Fibroblast of lung (primary cell): Measurements from ENCODE around the gene CCDC183. TPM values are rescaled to one million over a fixed set of nuclear protein-coding genes. Genes with fewer than 3 reads are reported as not detected.
"Not testable (repeated sequence)": the region's sequence is repeated elsewhere in the genome, so short reads cannot be mapped to it uniquely, and the experiment has no call there.

ENCODE experiments used
- DNase-seq, 2 donors: peaks; one replicate each; pipeline versions ENCODE4 v3.0.0 to v3.0.0-alpha.2; 2010; ENCODE audit warnings: low read depth in 2 of 2
- H2AFZ ChIP-seq: 2 replicates; pipeline ENCODE4 v1.5.1; 2012; ENCODE audit warnings: low read length, control low read depth, inconsistent platforms
- H3K27ac ChIP-seq: 2 replicates; pipeline ENCODE4 v1.5.1; 2011; ENCODE audit warnings: low read length, control low read depth; ENCODE audit not compliant: insufficient read depth
- H3K27me3 ChIP-seq: 2 replicates; pipeline ENCODE4 v1.5.1; 2011; ENCODE audit warnings: mild to moderate bottlenecking, low read length; ENCODE audit not compliant: control insufficient read depth, insufficient read depth
- H3K36me3 ChIP-seq: 2 replicates; pipeline ENCODE4 v1.5.1; 2011; ENCODE audit warnings: low read length; ENCODE audit not compliant: control insufficient read depth, insufficient read depth
- H3K4me1 ChIP-seq: 2 replicates; pipeline ENCODE4 v1.5.1; 2011; ENCODE audit warnings: low read length; ENCODE audit not compliant: control insufficient read depth, insufficient read depth; ENCODE audit errors: extremely low read depth
- H3K4me2 ChIP-seq: 2 replicates; pipeline ENCODE4 v1.5.1; 2011; ENCODE audit warnings: low read length, control low read depth; ENCODE audit not compliant: insufficient read depth; ENCODE audit errors: extremely low read depth
- H3K4me3 ChIP-seq, 4 experiments: fragments of 200-600 bp in 1 of 4; sonication (generic) in 1 of 4; replicated peaks in 1 of 4; 2 replicates each; pipeline ENCODE4 v1.5.1; 2011 to 2016; ENCODE audit warnings: low read length in 4 of 4, low read depth in 3 of 4, mild to moderate bottlenecking in 3 of 4, control low read depth in 2 of 4, inconsistent platforms in 1 of 4, mixed read lengths in 1 of 4; ENCODE audit not compliant: insufficient read depth in 1 of 4; ENCODE audit errors: control extremely low read depth in 1 of 4
- H3K79me2 ChIP-seq: 2 replicates; pipeline ENCODE4 v1.5.1; 2012; ENCODE audit warnings: mild to moderate bottlenecking, low read length, inconsistent platforms; ENCODE audit not compliant: control insufficient read depth, insufficient read depth
- H3K9ac ChIP-seq: 2 replicates; pipeline ENCODE4 v1.5.1; 2011; ENCODE audit warnings: mild to moderate bottlenecking, low read length, control low read depth; ENCODE audit not compliant: insufficient read depth
- H3K9me3 ChIP-seq: 2 replicates; pipeline ENCODE4 v1.5.1; 2012; ENCODE audit warnings: low read depth, low read length; ENCODE audit not compliant: control insufficient read depth, insufficient read depth
- H4K20me1 ChIP-seq: 2 replicates; pipeline ENCODE4 v1.5.1; 2011; ENCODE audit warnings: low read length; ENCODE audit not compliant: control insufficient read depth, insufficient read depth; ENCODE audit errors: extremely low read depth
- CTCF ChIP-seq, 2 donors: IDR thresholded peaks in 1 of 2; conservative IDR thresholded peaks in 1 of 2; 1 replicate in 1 of 2; 2 replicates in 1 of 2; pipeline ENCODE4 v1.5.1; 2011 to 2012; ENCODE audit warnings: low read length in 2 of 2, control low read depth in 1 of 2, inconsistent platforms in 1 of 2, low read depth in 1 of 2, mild to moderate bottlenecking in 1 of 2
- polyA plus RNA-seq, 2 donors: library from polyadenylated mRNA; depleted of rRNA in 1 of 2; stranded (reverse) in 1 of 2; unstranded in 1 of 2; fragments of >200 nt; gene quantifications; 2 replicates each; pipeline ENCODE4 v1.2.1, GENCODE V29; 2011 to 2012; ENCODE audit warnings: missing spikeins in 1 of 2
- total RNA-seq: library from RNA; depleted of rRNA; stranded (reverse); fragments of >200 nt; gene quantifications from 2 replicates; pipeline ENCODE4 v1.2.1, GENCODE V29; 2014

Gene CCDC183
- total and polyA plus RNA-seq, 2 donors (not counting 1 experiment from before 2014, with no cell fraction given), result 0.35 to 0.99 TPM

DNA sequence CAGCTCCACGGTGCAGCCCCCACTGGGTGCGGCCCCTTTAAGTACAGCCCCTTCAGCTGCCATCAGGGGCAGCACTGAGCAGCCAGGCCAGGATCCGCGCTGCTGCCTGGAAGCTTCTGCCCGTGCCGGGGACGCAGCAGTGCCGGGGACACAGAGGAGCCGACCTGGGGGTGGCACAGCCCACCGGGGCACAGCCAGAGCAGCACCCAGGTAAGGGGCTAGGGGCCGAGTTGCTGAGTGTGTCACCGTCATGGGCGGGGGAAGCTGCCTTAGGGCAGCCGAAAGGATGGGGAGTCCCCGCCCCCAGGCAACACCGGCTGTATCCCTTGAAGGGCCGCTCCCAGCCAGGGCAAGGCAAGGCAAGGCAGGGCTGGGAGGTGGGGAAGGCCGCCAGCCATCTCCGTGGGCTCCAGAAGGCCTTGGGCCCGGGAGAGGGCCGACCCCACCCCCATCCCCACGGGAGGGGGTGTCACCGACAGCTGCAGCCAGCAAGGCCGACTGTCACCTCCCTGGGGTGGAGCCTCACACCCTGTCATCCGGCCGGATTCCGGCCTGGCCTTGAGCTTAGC, 46.3 kb downstream of the CCDC183 start, which contains the start of gene AJM1:
AJM1 (plus strand) TSS at position 99 of the 569 bp plus-strand sequence. CDS start 1,937 bp downstream, outside the sequence.
- not testable (repeated sequence) for H3K9me3 ChIP-seq, H3K79me2 ChIP-seq, H2AFZ ChIP-seq, H3K27ac ChIP-seq, H4K20me1 ChIP-seq, H3K9ac ChIP-seq
- peak; percentile 59 to 68 for DNase-seq
- peak within 1 kb of the TSS; percentile 69 for H3K4me2 ChIP-seq
- peaks cover 10% of the 10 kb centered on the region for H3K36me3 ChIP-seq
- H3K27me3 ChIP-seq, result peaks cover 24% of the 10 kb centered on the region
- peak within 1 kb of the TSS in 3 of 4 experiments; percentile 54 to 64 (median 56) for H3K4me3 ChIP-seq
- peak; percentile 77 to 78 for TF ChIP-seq CTCF (conservative IDR thresholded peaks at IDR 0.05 in 1 of 2, IDR thresholded peaks at IDR 0.05 in 1 of 2; ENCODE audit: low read depth in 1 of 2, low read length in 2 of 2)
- peaks cover 10% of the 10 kb centered on the region for H3K4me1 ChIP-seq

- H3K27ac ChIP-seq, DNase-seq, H2AFZ ChIP-seq, H3K79me2 ChIP-seq, H3K4me2 ChIP-seq, H4K20me1 ChIP-seq, H3K9me3 ChIP-seq, H3K9ac ChIP-seq: not testable (repeated sequence)
- H3K4me3 ChIP-seq, result peak overlapping the region in 1 of 4 experiments; percentile 7
- peaks cover 10% of the 10 kb centered on the region for H3K4me1 ChIP-seq
- peaks cover 10% of the 10 kb centered on the region for H3K36me3 ChIP-seq
- peaks cover 24% of the 10 kb centered on the region for H3K27me3 ChIP-seq
Measured at GRCh38 chr9:136843159-136843800, 47.1 kb downstream of the CCDC183 start.

DNA sequence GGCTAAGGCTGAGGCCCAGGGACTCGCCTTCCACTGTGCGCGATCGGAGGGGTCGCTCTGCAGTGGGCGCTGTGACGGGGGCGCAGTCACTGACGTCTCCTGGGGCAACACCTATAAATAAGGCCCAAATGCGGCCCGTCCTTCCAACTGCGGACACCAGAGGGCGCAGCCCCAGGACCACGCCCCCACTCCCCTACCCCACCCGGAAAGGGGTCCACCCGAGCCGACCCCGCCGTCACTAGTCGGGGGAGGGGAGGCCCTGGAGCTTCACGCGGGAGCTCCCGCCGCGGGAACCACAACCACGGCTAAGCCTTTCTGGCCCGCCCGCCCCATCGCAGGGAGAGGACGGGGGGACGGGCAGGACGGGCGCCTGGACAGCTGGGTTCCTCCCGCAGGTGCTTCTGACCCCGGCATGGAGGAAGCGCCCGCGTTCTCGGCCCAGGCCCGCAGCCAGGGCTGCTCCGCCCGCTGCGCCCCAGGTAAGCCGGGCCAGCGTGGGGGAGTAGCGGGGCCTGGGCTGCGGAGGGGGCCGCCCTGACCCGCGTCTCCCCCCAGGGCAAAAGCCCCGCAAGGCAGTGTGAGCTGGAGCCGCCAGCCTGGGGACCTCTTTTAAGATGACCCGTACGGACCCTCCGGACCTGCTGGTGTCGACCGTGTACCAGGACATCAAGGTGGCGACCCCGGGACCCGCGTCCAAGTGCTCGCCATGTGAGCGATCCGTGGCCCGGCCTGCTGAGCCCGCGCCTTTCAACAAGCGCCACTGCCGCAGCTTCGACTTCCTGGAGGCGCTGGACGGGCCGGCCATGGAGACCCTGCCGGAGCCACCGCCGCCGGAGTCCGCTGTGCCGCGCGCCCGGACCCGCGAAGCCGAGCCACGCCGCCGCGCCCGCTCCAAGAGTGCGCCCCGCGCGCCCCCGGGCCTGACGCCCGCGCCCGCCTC, 47.9 kb downstream of the CCDC183 start:
- not testable (repeated sequence) for H3K9me3 ChIP-seq, H4K20me1 ChIP-seq, H3K27ac ChIP-seq, H3K79me2 ChIP-seq, H3K36me3 ChIP-seq, H3K9ac ChIP-seq, H3K4me3 ChIP-seq, H3K4me2 ChIP-seq, H2AFZ ChIP-seq, DNase-seq
- peaks cover 24% of the 10 kb centered on the region for H3K27me3 ChIP-seq
- peaks cover 10% of the 10 kb centered on the region for H3K4me1 ChIP-seq
- peak; percentile 22 to 29 for TF ChIP-seq CTCF (conservative IDR thresholded peaks at IDR 0.05 in 1 of 2, IDR thresholded peaks at IDR 0.05 in 1 of 2; ENCODE audit: low read depth in 1 of 2, low read length in 2 of 2)
